NK-92 treated with Interleukin-12 subunit alpha and Interleukin-12 subunit beta, amount 100 ng/mL, for 24 hours (cell line): ENCODE data around the gene AP1G1.
"Not testable (repeated sequence)": the region's sequence is repeated elsewhere in the genome, so short reads cannot be mapped to it uniquely, and the experiment has no call there.

Experiments
- DNase-seq: peaks from one replicate; lab custom pipeline; 2025; lab: John Stamatoyannopoulos, UW

The AP1G1 gene

GRCh38 chr16:71807905-71808592 is 585 bp downstream of the AP1G1 start:
- DNase-seq: no peak

DNA sequence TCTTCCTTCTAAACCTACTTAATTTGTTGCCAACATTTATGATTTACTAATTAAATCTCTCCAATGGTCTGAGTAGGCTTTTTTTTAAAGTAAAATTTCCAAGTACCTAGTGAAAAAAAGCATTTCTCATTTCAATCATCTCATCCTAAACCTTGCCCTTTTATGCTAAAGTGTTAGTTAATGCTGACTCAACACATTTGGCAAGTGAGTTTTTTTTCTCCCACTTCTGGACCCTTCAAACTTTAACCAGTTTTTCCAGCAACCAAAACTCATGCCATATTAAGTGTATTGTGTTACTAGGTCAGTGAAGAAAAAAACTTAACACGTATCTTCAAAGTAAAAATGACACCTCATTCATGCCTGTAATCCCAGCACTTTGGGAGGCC is 5.3 kb downstream of the AP1G1 start:
- DNase-seq: no peak

DNA sequence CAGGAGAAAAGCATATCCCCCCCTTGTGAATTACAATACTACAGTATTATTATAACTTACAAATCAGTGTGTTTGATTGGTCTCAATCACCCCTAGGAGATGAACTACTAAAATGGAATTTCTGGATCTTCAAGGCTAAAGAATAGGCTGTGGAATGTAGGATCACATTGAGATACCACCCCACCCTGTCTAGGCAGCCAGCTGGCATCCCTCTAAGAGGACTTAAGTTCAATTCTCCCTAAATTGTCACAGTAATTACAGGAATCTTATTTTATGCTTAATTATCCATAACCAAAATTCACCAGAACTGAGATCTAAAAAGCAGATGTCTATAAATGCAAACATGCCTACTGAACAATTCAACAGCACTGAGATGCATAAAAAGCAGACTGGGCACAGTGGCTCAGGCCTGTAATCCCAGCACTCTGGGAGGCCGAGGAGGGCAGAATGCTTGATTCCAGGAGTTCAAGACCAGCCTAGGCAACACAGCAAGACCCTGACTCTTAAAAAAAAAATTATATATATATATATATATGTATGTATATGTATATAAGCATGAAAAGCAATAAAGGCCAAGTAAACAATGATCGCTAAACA is 12.0 kb downstream of the AP1G1 start:
- no peak for DNase-seq

- no peak for DNase-seq
These were observed 13.7 kb downstream of the AP1G1 start for GRCh38 chr16:71794943-71795342.

DNA sequence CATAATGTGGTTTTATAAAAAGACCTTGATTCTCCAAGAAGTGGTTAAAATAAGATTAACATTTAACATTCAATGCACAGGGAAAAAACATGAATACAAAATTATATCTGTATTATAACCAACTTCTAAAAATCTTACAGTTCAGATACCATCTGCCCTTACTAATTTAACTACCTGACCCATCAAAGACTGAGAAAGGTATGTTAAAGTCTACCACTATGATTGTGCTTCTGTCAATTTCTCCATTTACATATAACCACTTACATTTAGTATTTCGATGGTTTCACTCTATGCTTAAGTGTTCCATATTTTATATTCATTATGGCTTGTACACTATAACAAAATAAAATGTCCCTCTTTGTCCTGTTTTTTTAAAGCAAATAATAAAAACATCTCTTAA is 14.6 kb downstream of the AP1G1 start:
- DNase-seq: no peak

GRCh38 chr16:71792176-71792575 is 16.5 kb downstream of the AP1G1 start:
- DNase-seq: no peak

DNA sequence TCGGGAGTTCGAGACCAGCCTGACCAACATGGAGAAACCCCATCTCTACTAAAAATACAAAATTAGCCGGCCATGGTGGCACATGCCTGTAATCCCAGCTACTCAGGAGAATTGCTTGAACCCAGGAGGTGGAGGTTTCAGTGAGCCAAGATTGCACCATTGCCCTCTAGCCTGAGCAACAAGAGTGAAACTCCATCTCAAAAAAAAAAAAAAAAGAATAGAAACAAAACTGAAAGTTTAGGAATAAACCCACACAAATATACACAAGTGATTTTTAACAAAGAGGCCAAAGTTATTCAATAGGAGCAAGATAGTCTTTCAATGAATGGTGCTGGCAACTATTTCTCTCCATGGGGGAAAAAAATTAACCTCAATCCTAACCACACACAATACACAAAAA is 18.3 kb downstream of the AP1G1 start:
- not testable (repeated sequence) for DNase-seq

- DNase-seq: no peak
These were observed 19.5 kb downstream of the AP1G1 start for GRCh38 chr16:71789136-71789535.

GRCh38 chr16:71788578-71788977 is 20.1 kb downstream of the AP1G1 start:
- DNase-seq: no peak

GRCh38 chr16:71785143-71785542 is 23.5 kb downstream of the AP1G1 start:
- DNase-seq: not testable (repeated sequence)

DNA sequence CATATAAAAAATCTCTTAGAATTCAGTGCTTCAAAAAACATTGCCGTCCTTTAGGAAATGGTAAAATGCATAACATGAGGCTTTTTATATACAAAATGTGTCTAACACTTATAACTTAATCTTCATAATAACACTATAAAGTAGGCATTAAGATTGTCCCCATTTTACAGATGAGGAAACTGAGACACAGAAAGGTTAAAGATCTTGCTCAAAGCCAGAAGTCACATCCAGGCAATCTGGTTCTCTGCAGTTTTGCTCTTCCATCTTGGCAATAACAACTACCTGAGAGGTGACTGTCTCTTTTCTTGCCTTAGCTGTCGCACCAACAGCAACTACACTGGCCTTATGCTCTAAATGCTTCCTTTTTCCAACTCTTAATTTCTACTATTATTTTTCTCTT is 24.5 kb downstream of the AP1G1 start:
- DNase-seq: no peak

DNA sequence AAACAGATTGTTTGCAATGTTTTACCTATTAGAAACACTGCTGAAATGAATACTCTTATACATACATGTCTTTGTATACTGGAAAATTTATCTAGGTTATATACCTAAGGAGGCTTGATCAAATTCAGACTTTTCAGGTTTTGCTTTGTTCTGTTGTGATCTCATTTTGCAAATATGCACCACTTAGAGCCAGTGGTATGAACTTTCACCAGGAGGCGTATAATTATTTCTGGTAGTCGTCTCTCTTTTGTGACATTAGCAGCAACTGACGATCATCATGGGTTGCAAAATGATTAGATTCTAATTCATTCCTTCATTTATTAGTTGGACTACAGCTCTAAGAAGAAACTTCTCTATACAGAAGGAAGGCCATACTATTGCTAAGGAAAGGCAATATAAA is 26.9 kb downstream of the AP1G1 start:
- DNase-seq: no peak

DNA sequence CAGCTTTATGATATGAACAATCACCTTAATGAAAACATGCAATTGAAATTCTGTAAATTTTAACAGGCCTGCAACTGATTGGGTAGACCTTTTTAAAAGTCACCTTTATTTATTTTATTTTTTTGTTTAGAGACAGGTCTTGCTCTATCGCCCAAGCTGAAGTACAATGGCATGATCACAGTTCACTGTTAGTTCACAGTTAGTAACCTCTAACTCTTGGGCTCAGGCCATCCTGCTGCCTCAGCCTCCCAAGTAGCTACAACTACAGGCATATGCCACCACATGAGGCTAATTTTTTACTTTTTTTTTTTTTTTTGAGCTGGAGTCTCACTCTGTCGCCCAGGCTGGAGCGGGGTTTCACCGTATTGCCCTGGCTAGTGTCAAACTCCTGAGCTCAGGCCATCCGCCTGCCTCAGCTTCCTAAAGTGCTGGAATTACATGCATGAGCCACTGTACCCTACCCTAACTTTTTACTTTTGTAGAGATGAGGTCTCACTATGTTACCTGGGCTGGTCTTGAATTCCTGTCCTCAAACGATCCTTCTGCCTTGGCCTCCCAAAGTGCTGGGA is 28.0 kb downstream of the AP1G1 start:
- no peak for DNase-seq

DNA sequence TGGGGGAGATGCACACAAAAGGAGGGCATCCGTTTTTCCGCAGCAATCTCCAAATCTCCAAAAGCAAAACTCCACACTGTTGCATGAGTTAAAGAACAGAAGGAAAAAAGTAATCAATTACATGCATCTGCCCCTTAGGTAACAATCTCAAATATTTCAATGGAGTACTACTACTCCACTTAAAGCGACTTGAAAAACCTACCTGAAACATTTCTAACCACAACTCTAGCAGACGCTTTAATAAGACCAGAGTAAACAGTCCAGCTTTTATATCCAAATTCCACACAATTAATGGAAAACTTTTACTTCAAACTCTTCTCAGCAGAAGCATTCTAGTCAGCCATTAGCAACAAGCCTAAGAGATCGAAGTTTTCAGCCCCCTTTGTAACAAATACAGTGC is 29.9 kb downstream of the AP1G1 start:
- DNase-seq: no peak

DNA sequence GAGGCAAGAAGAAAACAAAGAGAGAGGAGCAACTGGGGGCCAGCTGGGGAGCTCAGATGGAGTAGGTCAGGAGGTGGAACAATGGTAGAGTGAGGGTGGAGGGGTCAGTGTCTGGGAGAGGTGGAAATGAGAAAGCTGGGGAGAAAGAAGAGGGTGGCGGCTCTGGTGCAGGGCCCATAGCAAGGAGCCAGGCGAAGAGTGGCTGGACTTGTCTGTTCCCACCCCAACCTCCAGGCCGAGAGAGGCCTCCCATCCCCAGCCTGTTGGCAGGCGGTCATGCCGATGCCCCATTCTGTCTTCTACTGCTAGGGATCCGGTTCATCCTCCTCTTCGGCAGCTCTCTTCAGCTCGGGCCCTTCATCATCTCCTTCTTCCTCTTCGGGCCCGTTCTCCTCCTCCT is 31.3 kb downstream of the AP1G1 start:
- DNase-seq: no peak

DNA sequence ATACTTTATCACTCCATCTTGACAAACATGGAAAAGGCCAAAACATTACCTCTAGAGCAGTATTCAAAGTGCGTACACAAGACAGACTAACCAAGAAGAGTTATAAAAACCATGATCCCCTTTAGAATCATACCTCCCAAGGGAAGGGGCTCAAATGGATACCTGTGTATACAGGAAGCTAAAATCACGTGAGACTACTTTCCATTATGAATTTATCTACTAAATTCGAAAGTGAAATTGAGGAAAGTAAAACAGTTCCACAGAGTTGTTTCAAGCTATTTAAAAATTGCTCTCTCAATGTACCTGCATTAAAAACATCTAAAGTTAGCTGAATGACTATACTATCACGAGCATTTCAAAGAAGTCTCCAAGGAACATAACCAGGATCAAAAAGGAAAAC is 32.7 kb downstream of the AP1G1 start:
- DNase-seq: no peak

DNA sequence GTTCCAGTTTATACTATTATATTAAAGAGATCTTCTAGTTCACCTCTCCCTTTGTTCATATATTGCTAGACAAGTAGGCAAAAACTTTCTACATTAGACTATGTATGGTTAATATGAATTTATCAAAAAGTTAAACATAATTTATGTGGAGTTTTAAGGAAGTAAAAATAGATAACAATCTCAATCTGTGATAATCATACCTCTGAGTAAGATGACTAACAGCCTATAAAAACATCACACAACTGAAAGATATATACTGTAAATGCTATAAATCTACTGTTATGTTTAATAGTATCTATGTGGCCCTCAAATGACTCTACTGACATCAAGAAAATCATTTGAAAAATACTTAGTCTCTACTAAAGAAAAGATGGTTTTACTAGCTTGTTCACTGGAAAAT is 37.1 kb downstream of the AP1G1 start:
- no peak for DNase-seq

DNA sequence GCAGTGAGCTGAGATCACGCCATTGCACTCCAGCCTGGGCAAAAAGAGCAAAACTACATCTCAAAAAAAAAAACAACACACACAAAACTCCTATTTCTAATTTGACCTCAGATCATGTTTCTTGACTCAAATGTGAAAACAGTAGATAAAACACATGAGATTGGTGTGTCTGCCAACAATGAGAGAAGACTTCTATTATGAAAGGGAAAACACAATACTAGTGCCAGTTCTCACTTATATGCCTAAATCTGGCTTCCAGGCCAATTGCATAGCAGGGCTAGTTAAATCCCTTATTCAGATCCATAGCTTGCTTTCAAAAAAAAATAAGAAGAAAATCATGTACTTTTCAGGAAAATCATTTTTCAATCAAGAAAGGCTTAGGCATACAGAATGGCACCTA is 39.4 kb downstream of the AP1G1 start:
- no peak for DNase-seq

DNA sequence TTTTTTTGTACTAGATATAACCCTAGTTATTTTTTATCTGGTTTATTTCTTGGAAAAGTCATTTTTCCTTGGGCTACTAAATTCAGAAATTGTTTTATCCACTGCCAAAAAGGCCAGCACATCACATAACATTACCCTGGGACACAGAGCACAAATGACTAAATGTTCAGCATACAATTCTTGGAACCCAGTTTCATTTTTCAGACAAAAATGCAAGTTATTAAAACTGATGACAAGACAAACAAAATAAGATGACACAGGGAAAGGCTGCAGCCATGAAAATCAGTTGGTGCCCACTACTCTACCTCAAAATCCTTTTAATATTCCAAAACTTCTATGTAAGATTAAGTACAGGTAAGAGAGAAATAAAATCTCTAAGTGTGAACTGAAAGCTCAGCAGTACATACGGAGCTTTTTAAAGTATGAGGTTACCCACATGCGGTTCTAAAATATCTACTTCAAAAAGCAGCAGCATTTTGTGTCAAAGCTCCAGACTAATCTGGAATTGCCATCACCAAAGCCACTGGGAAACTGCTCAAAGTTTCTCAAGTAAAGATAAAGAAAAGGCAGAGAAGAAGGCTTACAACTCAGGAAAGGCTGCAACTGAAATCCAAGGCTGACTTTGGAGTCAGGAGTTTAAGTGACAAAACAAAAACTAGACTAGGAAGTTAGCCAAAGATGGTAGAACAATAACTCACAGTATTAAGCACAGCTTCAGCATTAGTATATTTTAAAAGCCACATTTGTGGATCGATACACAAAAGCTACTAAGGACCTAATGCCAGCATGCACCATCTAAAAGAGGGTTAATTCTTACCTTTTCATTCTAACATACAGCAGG is 41.4 kb downstream of the AP1G1 start:
- DNase-seq: no peak

- DNase-seq: no peak
These were observed 46.4 kb downstream of the AP1G1 start for GRCh38 chr16:71762186-71762585.

- no peak for DNase-seq
These were observed 47.5 kb downstream of the AP1G1 start for GRCh38 chr16:71761097-71761496.

DNA sequence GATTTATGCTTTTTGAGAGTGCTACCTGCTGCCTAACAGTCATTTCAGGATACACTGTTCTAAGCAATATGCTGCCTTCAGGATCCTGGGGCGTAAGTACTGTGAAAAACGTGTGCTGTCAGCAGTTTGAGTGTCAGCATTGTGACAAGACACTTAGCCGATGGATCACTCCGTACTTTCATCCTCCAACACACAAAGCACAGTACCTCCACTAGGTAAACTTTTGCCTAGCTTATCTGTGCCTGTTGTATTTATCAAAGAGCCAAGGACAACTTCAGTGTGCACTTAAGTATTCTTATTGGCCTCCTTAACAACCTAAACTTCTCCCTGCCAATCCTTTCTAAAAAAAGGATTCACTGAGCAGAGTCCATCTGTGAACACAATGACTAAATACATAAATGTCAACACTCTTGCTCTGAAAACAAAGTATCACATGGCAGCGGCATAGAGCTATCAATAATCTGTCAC is 50.3 kb downstream of the AP1G1 start:
- no peak for DNase-seq

- DNase-seq: no peak
These were observed 54.0 kb downstream of the AP1G1 start for GRCh38 chr16:71754652-71755051.
